ENCODE measurements around the gene RNF121. TPM values are rescaled to one million over a fixed set of nuclear protein-coding genes. Genes with fewer than 3 reads are reported as not detected.

Gene RNF121
- total RNA-seq, 4 donors from 2014 or later = 43.7 to 83.9 (median 52.4) TPM

DNA sequence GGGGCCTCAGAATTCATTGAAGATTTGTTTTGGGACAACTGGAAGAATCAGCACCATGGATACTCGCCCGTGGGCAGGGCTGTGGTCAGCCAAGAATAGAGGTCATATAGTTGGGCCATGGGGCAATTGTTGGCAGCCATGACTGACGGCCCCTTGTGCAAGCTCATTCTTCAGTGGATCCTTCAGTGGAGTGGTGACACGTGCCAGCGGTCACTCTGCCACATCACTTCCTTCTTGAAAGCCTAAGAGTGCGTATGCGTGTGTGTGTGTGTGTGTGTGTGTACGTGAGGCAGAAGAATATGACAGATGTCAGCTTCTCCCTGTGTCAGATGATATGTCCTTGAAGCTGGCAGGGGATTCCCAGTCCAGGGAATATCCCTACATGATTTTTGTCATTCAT, 68.1 kb downstream of the RNF121 start:
- Histone ChIP-seq H3K4me3 (no peak overlapping the region), H3K36me3 (peaks cover 0 to 19% (median 0%) of the 10 kb centered on the region in 3 donors), H3K9me3 (no peaks in the 10 kb centered on the region), H3K27ac (no peak overlapping the region), H3K27me3 (no peaks in the 10 kb centered on the region), H3K4me1 (peaks cover 0 to 20% (median 6%) of the 10 kb centered on the region in 4 donors)
- peak in 1 of 3 donors; percentile 27 for DNase-seq
- TF ChIP-seq POLR2A (IDR thresholded peaks at IDR 0.05) (no peak), CTCF (IDR thresholded peaks at IDR 0.05) (no peak)

- Histone ChIP-seq H3K9me3 (no peaks in the 10 kb centered on the region), H3K27ac (peak overlapping the region in 1 of 4 donors; percentile 80), H3K4me3 (no peak overlapping the region), H3K36me3 (peaks cover 0 to 23% (median 0%) of the 10 kb centered on the region in 3 donors), H3K27me3 (no peaks in the 10 kb centered on the region), H3K4me1 (peaks cover 0 to 20% (median 6%) of the 10 kb centered on the region in 4 donors)
- TF ChIP-seq POLR2A (IDR thresholded peaks at IDR 0.05) (no peak), CTCF (IDR thresholded peaks at IDR 0.05) (no peak)
- no peak for DNase-seq
Observed at GRCh38 chr11:71997594-71997993, 68.7 kb downstream of the RNF121 start.

DNA sequence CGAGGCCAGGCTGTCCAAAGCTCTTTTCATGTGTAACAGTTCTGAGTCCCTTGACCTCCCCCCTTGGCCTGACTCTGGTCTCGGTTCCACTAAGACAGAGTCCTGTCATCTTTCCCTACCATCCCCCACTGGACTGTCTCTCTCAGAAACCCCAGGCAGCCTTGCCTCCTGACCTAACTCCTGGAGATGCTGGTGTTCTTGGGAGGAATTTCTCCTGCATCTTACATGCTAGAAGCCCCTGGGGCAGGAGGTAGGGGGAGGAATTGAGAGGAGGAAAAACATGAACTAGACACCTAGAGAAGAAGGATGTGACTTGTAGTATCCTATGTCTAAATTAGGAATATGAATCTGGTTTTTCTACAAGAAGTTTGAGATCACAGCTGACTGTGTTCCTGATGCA, 69.2 kb downstream of the RNF121 start:
- TF ChIP-seq POLR2A (IDR thresholded peaks at IDR 0.05) (no peak), CTCF (IDR thresholded peaks at IDR 0.05) (no peak)
- Histone ChIP-seq H3K27ac (peak overlapping the region in 3 of 4 donors; percentile 63 to 80 (median 70)), H3K9me3 (no peaks in the 10 kb centered on the region), H3K36me3 (peaks cover 0 to 28% (median 0%) of the 10 kb centered on the region in 3 donors), H3K27me3 (no peaks in the 10 kb centered on the region), H3K4me3 (no peak overlapping the region), H3K4me1 (peaks cover 0 to 20% (median 6%) of the 10 kb centered on the region in 4 donors)
- no peak for DNase-seq

- Histone ChIP-seq H3K4me3 (peak within 1 kb of the TSS; percentile 19 to 27 (median 22)), H3K27ac (peak within 1 kb of the TSS; percentile 43 to 80 (median 66)), H3K4me1 (peaks cover 0 to 20% (median 6%) of the 10 kb centered on the region in 4 donors), H3K9me3 (no peaks in the 10 kb centered on the region), H3K27me3 (no peaks in the 10 kb centered on the region), H3K36me3 (peaks cover 0 to 35% (median 0%) of the 10 kb centered on the region in 3 donors)
- DNase-seq = peak in 2 of 3 donors; percentile 70 to 79
- no peak for TF ChIP-seq CTCF (IDR thresholded peaks at IDR 0.05)
- no peak for TF ChIP-seq POLR2A (IDR thresholded peaks at IDR 0.05)
Observed at GRCh38 chr11:71998649-71999310, 69.9 kb downstream of the RNF121 start, which contains the start of gene IL18BP. IL18BP (plus strand) TSS chr11:71998909; CDS start chr11:71999985, 1,076 bp downstream.

GRCh38 chr11:71999362-71999761, 70.5 kb downstream of the RNF121 start:
- H3K36me3 ChIP-seq = peaks cover 0 to 41% (median 0%) of the 10 kb centered on the region in 3 donors

More at GRCh38 chr11:71999362-71999761, 70.5 kb downstream of the RNF121 start:
- Histone ChIP-seq H3K4me3 (peak overlapping the region; percentile 19 to 27 (median 22)), H3K4me1 (peaks cover 0 to 20% (median 6%) of the 10 kb centered on the region in 4 donors), H3K9me3 (no peaks in the 10 kb centered on the region), H3K27me3 (no peaks in the 10 kb centered on the region), H3K27ac (peak overlapping the region; percentile 43 to 80 (median 66))
- TF ChIP-seq POLR2A (IDR thresholded peaks at IDR 0.05) (no peak), CTCF (IDR thresholded peaks at IDR 0.05) (no peak)
- no peak for DNase-seq
